HFF-Myc (cell line): ENCODE results near the gene OR52M1.

Source experiments
- DNase-seq: peaks from one replicate; pipeline ENCODE4 v3.0.0-alpha.2; 2011; ENCODE audit warnings: low read depth; ENCODE audit errors: extremely low read depth
- H3K4me3 ChIP-seq: replicated peaks from 2 replicates; pipeline ENCODE4 v1.5.1; 2011; ENCODE audit warnings: low read depth, mild to moderate bottlenecking, control low read depth, low read length
- CTCF ChIP-seq: IDR thresholded peaks from 2 replicates; pipeline ENCODE4 v1.5.1; 2012; ENCODE audit warnings: mild to moderate bottlenecking, low read depth, low read length, control low read depth; ENCODE audit errors: missing control alignments

OR52M1 gene

GRCh38 chr11:4589017-4589416 lies 44.0 kb downstream of the OR52M1 start:
- DNase-seq = no peak
- no peak overlapping the region for H3K4me3 ChIP-seq
- TF ChIP-seq CTCF = no peak

DNA sequence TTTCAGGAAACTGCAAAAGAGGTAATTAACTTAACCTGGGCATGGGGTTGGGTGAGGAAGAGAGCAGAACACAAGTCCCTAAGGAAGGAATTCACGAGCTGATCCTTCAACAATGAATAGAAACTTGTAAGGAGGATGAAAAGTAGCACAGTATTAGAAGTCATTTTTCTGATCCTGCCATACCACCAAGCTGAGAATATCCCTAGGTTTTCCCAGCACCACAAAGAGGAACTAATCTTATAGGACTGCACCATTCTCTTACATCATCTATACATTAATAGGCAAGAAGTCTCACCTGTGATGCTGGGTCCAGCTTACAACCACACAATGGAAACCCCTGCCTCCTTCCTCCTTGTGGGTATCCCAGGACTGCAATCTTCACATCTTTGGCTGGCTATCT lies 48.7 kb downstream of the OR52M1 start, which contains the start of gene OR52I1:
Gene OR52I1 (plus strand): TSS at position 301 of the 400 bp plus-strand sequence. CDS start 0 bp downstream, at position 301.
- no peak for TF ChIP-seq CTCF
- DNase-seq = no peak
- no peak within 1 kb of the TSS for H3K4me3 ChIP-seq
